OCI-LY7 (cell line): ENCODE data around the gene CDKL5.

ENCODE experiments used
- EZH2phosphoT487 ChIP-seq: fragments of 200-600 bp; sonication (generic); IDR thresholded peaks from 2 replicates; pipeline ENCODE4 v1.6.1; 2018; ENCODE audit warnings: low read depth, borderline replicate concordance, mild to moderate bottlenecking, mixed run types, antibody characterized with exemption, low read length, moderate library complexity, mixed read lengths
- TF ChIP-seq, protein P1 (sequence below): fragments of 200-600 bp; sonication (generic); conservative IDR thresholded peaks from 2 replicates; pipeline ENCODE4 v1.5.1; 2014; ENCODE audit warnings: mild to moderate bottlenecking, antibody characterized with exemption, low read length, moderate library complexity, mixed read lengths

DNA sequence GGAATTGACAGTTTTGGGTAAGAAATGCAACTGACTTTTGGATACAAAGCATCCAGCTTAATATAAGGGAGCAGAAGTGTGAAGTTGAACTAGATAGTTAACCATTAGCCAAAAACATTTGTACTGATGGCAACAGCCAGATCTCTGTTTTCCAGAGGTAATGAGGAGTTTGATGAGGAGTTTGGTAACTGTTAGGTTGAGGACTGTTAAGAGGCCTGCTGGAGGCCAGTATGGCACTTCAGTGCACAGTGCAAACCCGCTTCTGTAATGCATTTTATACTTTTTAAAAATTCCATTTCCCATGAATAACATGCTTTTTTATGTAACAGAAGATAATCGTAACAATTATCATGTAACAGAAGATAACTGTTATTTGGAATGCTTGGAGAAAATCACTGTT lies 30.0 kb downstream of the CDKL5 start:
- TF ChIP-seq, protein P1, sequence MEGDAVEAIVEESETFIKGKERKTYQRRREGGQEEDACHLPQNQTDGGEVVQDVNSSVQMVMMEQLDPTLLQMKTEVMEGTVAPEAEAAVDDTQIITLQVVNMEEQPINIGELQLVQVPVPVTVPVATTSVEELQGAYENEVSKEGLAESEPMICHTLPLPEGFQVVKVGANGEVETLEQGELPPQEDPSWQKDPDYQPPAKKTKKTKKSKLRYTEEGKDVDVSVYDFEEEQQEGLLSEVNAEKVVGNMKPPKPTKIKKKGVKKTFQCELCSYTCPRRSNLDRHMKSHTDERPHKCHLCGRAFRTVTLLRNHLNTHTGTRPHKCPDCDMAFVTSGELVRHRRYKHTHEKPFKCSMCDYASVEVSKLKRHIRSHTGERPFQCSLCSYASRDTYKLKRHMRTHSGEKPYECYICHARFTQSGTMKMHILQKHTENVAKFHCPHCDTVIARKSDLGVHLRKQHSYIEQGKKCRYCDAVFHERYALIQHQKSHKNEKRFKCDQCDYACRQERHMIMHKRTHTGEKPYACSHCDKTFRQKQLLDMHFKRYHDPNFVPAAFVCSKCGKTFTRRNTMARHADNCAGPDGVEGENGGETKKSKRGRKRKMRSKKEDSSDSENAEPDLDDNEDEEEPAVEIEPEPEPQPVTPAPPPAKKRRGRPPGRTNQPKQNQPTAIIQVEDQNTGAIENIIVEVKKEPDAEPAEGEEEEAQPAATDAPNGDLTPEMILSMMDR, result no peak
- TF ChIP-seq EZH2phosphoT487, result no peak
